Nephron (organoid): ENCODE measurements around the gene BTBD6.

ENCODE experiments used
- H3K27ac Mint-ChIP-seq, 3 experiments: 2 replicates each; pipeline ENCODE4 v1.8.0; 2020; ENCODE audit warnings: mixed read lengths in 3 of 3, mild to moderate bottlenecking in 2 of 3, moderate library complexity in 1 of 3
- H3K27me3 Mint-ChIP-seq: 2 replicates; pipeline ENCODE4 v1.8.0; 2021; ENCODE audit warnings: low read depth, mild to moderate bottlenecking, moderate library complexity, mixed read lengths
- H3K36me3 Mint-ChIP-seq: 2 replicates; pipeline ENCODE4 v1.8.0; 2020; ENCODE audit warnings: low read depth, mixed read lengths
- H3K4me1 Mint-ChIP-seq: 2 replicates; pipeline ENCODE4 v1.8.0; 2020; ENCODE audit warnings: mixed read lengths
- H3K4me3 Mint-ChIP-seq, 3 experiments: 2 replicates each; pipeline ENCODE4 v1.8.0; 2020; ENCODE audit warnings: mild to moderate bottlenecking in 3 of 3, mixed read lengths in 3 of 3, moderate library complexity in 2 of 3
- H3K9me3 Mint-ChIP-seq: 2 replicates; pipeline ENCODE4 v1.8.0; 2020; ENCODE audit warnings: mixed read lengths
- CTCF ChIP-seq, 3 experiments: fragments of 200-600 bp; sonication (generic); IDR thresholded peaks; one replicate each; pipeline ENCODE4 v1.5.0; 2021; ENCODE audit warnings: antibody characterized with exemption in 3 of 3; ENCODE audit not compliant: unreplicated experiment in 3 of 3

The BTBD6 gene

GRCh38 chr14:105221598-105222178 is 26.6 kb upstream of the BTBD6 start:
- TF ChIP-seq CTCF (IDR thresholded peaks at IDR 0.05; ENCODE audit: unreplicated experiment in 3 of 3): no peak
- Mint-ChIP-seq H3K27ac (no peak overlapping the region), H3K9me3 (no peaks in the 10 kb centered on the region), H3K4me1 (peaks cover 4% of the 10 kb centered on the region), H3K36me3 (peaks cover 39% of the 10 kb centered on the region), H3K4me3 (no peak overlapping the region), H3K27me3 (no peaks in the 10 kb centered on the region)

GRCh38 chr14:105223260-105223659 is 25.1 kb upstream of the BTBD6 start:
- Mint-ChIP-seq H3K36me3 (peaks cover 38% of the 10 kb centered on the region), H3K4me1 (peaks cover 4% of the 10 kb centered on the region), H3K4me3 (no peak overlapping the region), H3K27me3 (no peaks in the 10 kb centered on the region), H3K27ac (peak overlapping the region in 1 of 3 experiments; percentile 50), H3K9me3 (no peaks in the 10 kb centered on the region)
- TF ChIP-seq CTCF (IDR thresholded peaks at IDR 0.05; ENCODE audit: unreplicated experiment in 3 of 3): no peak

GRCh38 chr14:105223770-105224544 is 24.4 kb upstream of the BTBD6 start:
- Mint-ChIP-seq H3K27me3 (no peaks in the 10 kb centered on the region), H3K4me3 (no peak overlapping the region), H3K4me1 (peaks cover 4% of the 10 kb centered on the region), H3K27ac (peak overlapping the region in 1 of 3 experiments; percentile 50), H3K9me3 (no peaks in the 10 kb centered on the region), H3K36me3 (peaks cover 38% of the 10 kb centered on the region)
- TF ChIP-seq CTCF (IDR thresholded peaks at IDR 0.05; ENCODE audit: unreplicated experiment in 3 of 3): no peak

GRCh38 chr14:105224845-105225570 is 23.3 kb upstream of the BTBD6 start:
- H3K36me3 Mint-ChIP-seq: peaks cover 40% of the 10 kb centered on the region
- no peak for TF ChIP-seq CTCF (IDR thresholded peaks at IDR 0.05; ENCODE audit: unreplicated experiment in 3 of 3)
- H3K4me3 Mint-ChIP-seq: peak overlapping the region in 1 of 3 experiments; percentile 7
- no peaks in the 10 kb centered on the region for H3K9me3 Mint-ChIP-seq
- H3K27me3 Mint-ChIP-seq: no peaks in the 10 kb centered on the region
- peaks cover 4% of the 10 kb centered on the region for H3K4me1 Mint-ChIP-seq
- H3K27ac Mint-ChIP-seq: peak overlapping the region in 2 of 3 experiments; percentile 26 to 95

GRCh38 chr14:105226198-105226597 is 22.1 kb upstream of the BTBD6 start:
- Mint-ChIP-seq H3K4me3 (no peak overlapping the region), H3K27me3 (no peaks in the 10 kb centered on the region), H3K4me1 (peaks cover 4% of the 10 kb centered on the region)

More at GRCh38 chr14:105226198-105226597, 22.1 kb upstream of the BTBD6 start:
- Mint-ChIP-seq H3K27ac (no peak overlapping the region), H3K9me3 (no peaks in the 10 kb centered on the region), H3K36me3 (peaks cover 33% of the 10 kb centered on the region)
- no peak for TF ChIP-seq CTCF (IDR thresholded peaks at IDR 0.05; ENCODE audit: unreplicated experiment in 3 of 3)
